Measurements from ENCODE around the gene PDE6A. TPM values are rescaled to one million over a fixed set of nuclear protein-coding genes. Genes with fewer than 3 reads are reported as not detected.

PDE6A gene
- total RNA-seq, 2 experiments from 2014 or later = not detected

DNA sequence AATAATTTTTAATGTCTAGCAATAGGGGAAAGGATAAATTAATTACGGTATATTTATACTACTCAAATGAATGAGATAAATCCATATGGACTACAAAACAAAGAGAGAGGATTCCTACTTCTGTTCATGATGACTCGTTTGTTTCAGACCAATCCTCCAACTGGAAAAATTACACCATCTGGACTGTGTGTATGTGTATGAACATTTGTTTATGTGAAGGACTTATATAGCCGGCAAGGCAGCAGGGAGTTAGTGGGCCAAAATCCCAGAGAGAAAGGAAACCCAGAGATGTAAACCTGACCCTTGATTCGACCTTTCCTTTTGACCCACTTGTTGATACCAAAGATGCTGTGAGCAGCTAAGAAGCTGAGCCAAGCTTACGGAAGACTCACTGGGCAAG lies 20.1 kb downstream of the PDE6A start:
- intact Hi-C loops (cut with DNase I, micrococcal nuclease) = no loop called here
- TF ChIP-seq, protein P1, sequence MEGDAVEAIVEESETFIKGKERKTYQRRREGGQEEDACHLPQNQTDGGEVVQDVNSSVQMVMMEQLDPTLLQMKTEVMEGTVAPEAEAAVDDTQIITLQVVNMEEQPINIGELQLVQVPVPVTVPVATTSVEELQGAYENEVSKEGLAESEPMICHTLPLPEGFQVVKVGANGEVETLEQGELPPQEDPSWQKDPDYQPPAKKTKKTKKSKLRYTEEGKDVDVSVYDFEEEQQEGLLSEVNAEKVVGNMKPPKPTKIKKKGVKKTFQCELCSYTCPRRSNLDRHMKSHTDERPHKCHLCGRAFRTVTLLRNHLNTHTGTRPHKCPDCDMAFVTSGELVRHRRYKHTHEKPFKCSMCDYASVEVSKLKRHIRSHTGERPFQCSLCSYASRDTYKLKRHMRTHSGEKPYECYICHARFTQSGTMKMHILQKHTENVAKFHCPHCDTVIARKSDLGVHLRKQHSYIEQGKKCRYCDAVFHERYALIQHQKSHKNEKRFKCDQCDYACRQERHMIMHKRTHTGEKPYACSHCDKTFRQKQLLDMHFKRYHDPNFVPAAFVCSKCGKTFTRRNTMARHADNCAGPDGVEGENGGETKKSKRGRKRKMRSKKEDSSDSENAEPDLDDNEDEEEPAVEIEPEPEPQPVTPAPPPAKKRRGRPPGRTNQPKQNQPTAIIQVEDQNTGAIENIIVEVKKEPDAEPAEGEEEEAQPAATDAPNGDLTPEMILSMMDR (IDR thresholded peaks at IDR 0.05) = no peak
- POLR2A ChIA-PET = no interaction called here
- ATAC-seq (ENCODE audit: poor library complexity) (no peak), DNase-seq (no peak)
- no peaks in the 10 kb centered on the region for H3K36me3 ChIP-seq (ENCODE audit: insufficient read depth, low read length)
- no peaks in the 10 kb centered on the region for H3K4me1 ChIP-seq (ENCODE audit: insufficient read depth, low read length)
- H3K4me1 Mint-ChIP-seq (ENCODE audit: low read depth) = no peaks in the 10 kb centered on the region
- H3K27me3 Mint-ChIP-seq = peaks cover 12% of the 10 kb centered on the region
- no peak overlapping the region for H3K4me3 ChIP-seq (ENCODE audit: low read length)
- H3K9me3 Mint-ChIP-seq = no peaks in the 10 kb centered on the region
- H3K4me3 Mint-ChIP-seq = no peak overlapping the region
- CTCF ChIA-PET = no interaction called here
- H3K36me3 Mint-ChIP-seq (ENCODE audit: low read depth) = no peaks in the 10 kb centered on the region
- no peak overlapping the region for H3K27ac ChIP-seq (ENCODE audit: low read depth in 1 of 2, low read length in 2 of 2)
- H3K27me3 ChIP-seq (ENCODE audit: control insufficient read depth in 1 of 2, insufficient read depth in 2 of 2, low read length in 2 of 2) = no peaks in the 10 kb centered on the region
- no peak overlapping the region for H3K27ac Mint-ChIP-seq
- no peaks in the 10 kb centered on the region for H3K9me3 ChIP-seq (ENCODE audit: control insufficient read depth in 1 of 2, insufficient read depth in 1 of 2, low read length in 2 of 2)

DNA sequence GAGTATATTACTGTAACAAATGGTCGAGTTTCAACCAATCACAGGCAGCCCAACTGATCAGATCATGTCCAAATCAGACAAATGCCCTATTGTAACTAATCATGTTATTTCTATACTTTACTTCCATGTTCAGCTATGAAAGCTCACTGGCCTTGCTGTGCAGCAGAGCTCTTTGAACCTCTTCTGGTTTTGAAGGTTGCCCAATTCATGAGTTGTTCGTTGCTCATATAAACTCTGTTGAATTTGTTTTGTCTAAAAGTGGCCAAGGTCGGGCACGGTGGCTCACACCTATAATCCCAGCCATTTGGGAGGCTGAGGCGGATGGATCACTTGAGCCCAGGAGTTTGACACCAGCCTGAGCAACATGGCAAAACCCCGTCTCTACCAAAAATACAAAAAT lies 21.6 kb downstream of the PDE6A start:
- DNase-seq = no peak
- intact Hi-C loops (cut with DNase I, micrococcal nuclease) = no loop called here
- TF ChIP-seq, protein P1 (IDR thresholded peaks at IDR 0.05) = no peak
- H3K27ac Mint-ChIP-seq = no peak overlapping the region
- ChIA-PET POLR2A (no interaction called here), CTCF (no interaction called here)
- Histone ChIP-seq H3K9me3 (ENCODE audit: control insufficient read depth in 1 of 2, insufficient read depth in 1 of 2, low read length in 2 of 2) (no peaks in the 10 kb centered on the region), H3K4me3 (ENCODE audit: low read length) (no peak overlapping the region), H3K27ac (ENCODE audit: low read depth in 1 of 2, low read length in 2 of 2) (no peak overlapping the region), H3K4me1 (ENCODE audit: insufficient read depth, low read length) (no peaks in the 10 kb centered on the region), H3K27me3 (ENCODE audit: control insufficient read depth in 1 of 2, insufficient read depth in 2 of 2, low read length in 2 of 2) (no peaks in the 10 kb centered on the region), H3K36me3 (ENCODE audit: insufficient read depth, low read length) (no peaks in the 10 kb centered on the region)
- H3K36me3 Mint-ChIP-seq (ENCODE audit: low read depth) = no peaks in the 10 kb centered on the region
- H3K4me3 Mint-ChIP-seq = no peak overlapping the region
- ATAC-seq (ENCODE audit: poor library complexity) = no peak
- no peaks in the 10 kb centered on the region for H3K4me1 Mint-ChIP-seq (ENCODE audit: low read depth)
- no peaks in the 10 kb centered on the region for H3K9me3 Mint-ChIP-seq
- H3K27me3 Mint-ChIP-seq = peaks cover 8% of the 10 kb centered on the region

DNA sequence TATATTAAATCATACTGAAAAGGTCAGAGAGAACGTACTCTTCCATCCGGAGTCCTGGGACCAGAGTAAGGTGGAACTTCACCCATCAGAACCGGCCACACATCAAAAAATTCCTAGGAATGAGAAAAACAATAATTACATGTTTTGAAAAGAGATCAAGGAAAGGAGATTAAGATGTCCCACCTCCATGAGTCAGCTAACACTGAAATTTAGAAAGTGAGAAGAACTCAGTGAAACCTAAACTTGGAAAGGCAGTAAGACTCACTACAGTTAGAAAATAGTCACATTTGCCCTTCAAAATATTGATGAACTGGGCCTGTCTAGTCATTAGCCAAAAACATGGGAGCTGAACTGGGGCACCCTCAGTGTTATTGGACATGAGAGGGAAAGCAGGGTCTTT lies 23.0 kb downstream of the PDE6A start:
- CTCF ChIA-PET = no interaction called here
- no peak overlapping the region for H3K27ac Mint-ChIP-seq

More for the DNA sequence above, 23.0 kb downstream of the PDE6A start:
- Histone ChIP-seq H3K36me3 (ENCODE audit: insufficient read depth, low read length) (no peaks in the 10 kb centered on the region), H3K27ac (ENCODE audit: low read depth in 1 of 2, low read length in 2 of 2) (no peak overlapping the region), H3K4me3 (ENCODE audit: low read length) (no peak overlapping the region), H3K9me3 (ENCODE audit: control insufficient read depth in 1 of 2, insufficient read depth in 1 of 2, low read length in 2 of 2) (no peaks in the 10 kb centered on the region), H3K4me1 (ENCODE audit: insufficient read depth, low read length) (no peaks in the 10 kb centered on the region), H3K27me3 (ENCODE audit: control insufficient read depth in 1 of 2, insufficient read depth in 2 of 2, low read length in 2 of 2) (no peaks in the 10 kb centered on the region)
- Mint-ChIP-seq H3K4me1 (ENCODE audit: low read depth) (no peaks in the 10 kb centered on the region), H3K36me3 (ENCODE audit: low read depth) (no peaks in the 10 kb centered on the region), H3K9me3 (no peaks in the 10 kb centered on the region), H3K4me3 (no peak overlapping the region), H3K27me3 (peaks cover 15% of the 10 kb centered on the region)
- TF ChIP-seq, protein P1 (IDR thresholded peaks at IDR 0.05) = no peak
- POLR2A ChIA-PET = no interaction called here
- DNase-seq (no peak), ATAC-seq (ENCODE audit: poor library complexity) (no peak)
- intact Hi-C loops (cut with DNase I, micrococcal nuclease) = no loop called here

Measured in CD4-positive, alpha-beta T cell (primary cell).